Upper lobe of left lung (tissue), 6 donors: ENCODE measurements around the gene MICAL3. TPM values are rescaled to one million over a fixed set of nuclear protein-coding genes. Genes with fewer than 3 reads are reported as not detected.

ENCODE experiments used
- ATAC-seq, 2 donors: fragments of 200-7000 bp; cut with Tn5 transposase; one replicate each; pipeline ENCODE4 v1.9.1; 2022; ENCODE audit warnings: mild to moderate bottlenecking in 2 of 2, moderate library complexity in 2 of 2; ENCODE audit not compliant: low FRiP score in 2 of 2
- DNase-seq, 2 donors: peaks; one replicate each; pipeline ENCODE4 v3.0.0-alpha.2; 2019 to 2020
- H3K27ac ChIP-seq, 4 donors: fragments of 200-600 bp; sonication (generic); one replicate each; pipeline ENCODE4 v1.5.1; 2016 to 2019
- H3K27me3 ChIP-seq, 4 donors: fragments of 200-600 bp; sonication (generic); one replicate each; pipeline ENCODE4 v1.5.1; 2017 to 2019
- H3K36me3 ChIP-seq, 4 donors: fragments of 200-600 bp; sonication (generic); one replicate each; pipeline ENCODE4 v1.5.1; 2016 to 2019
- H3K4me1 ChIP-seq, 4 donors: fragments of 200-600 bp; sonication (generic); one replicate each; pipeline ENCODE4 v1.5.1; 2018 to 2019
- H3K4me3 ChIP-seq, 4 donors: fragments of 200-600 bp; sonication (generic); one replicate each; pipeline ENCODE4 v1.5.1; 2017 to 2019; ENCODE audit warnings: mild to moderate bottlenecking in 2 of 4, moderate library complexity in 1 of 4
- H3K9me3 ChIP-seq, 4 donors: fragments of 200-600 bp; sonication (generic); one replicate each; pipeline ENCODE4 v1.5.1; 2018 to 2019
- CTCF ChIP-seq, 6 experiments: fragments of 450-650 bp in 4 of 6; fragments of 200-600 bp in 2 of 6; sonication (generic) in 2 of 6; IDR thresholded peaks; one replicate each; pipeline ENCODE4 v1.5.1; 2016 to 2019; ENCODE audit warnings: antibody characterized with exemption in 6 of 6
- EP300 ChIP-seq, 4 donors: sonication (generic); formaldehyde crosslinking; IDR thresholded peaks; one replicate each; pipeline ENCODE4 v1.5.1; 2017; ENCODE audit warnings: antibody characterized with exemption in 4 of 4, control low read depth in 2 of 4
- POLR2A ChIP-seq, 4 donors: fragments of 450-650 bp; IDR thresholded peaks; one replicate each; pipeline ENCODE4 v1.5.1; 2016 to 2017; ENCODE audit warnings: antibody characterized with exemption in 4 of 4, mild to moderate bottlenecking in 2 of 4
- POLR2AphosphoS5 ChIP-seq, 2 donors: sonication (generic); formaldehyde crosslinking; IDR thresholded peaks; one replicate each; pipeline ENCODE4 v1.5.1; 2017; ENCODE audit warnings: antibody characterized with exemption in 2 of 2
- WGBS, 2 donors: methylation state at CpG; one replicate each; pipeline ENCODE4 v1.1.5; 2017 to 2018; 5-methylcytosine and 5-hydroxymethylcytosine counted together
- total RNA-seq, 6 donors: library from RNA; depleted of rRNA in 4 of 6; stranded (reverse); fragments of >200 nt in 4 of 6; gene quantifications; one replicate each; pipeline versions ENCODE4 v1.1.0 to v1.2.1, GENCODE V29; 2016 to 2021
- donor health status: DM: no; HTN: no; CAD: no; lungs with moderate emphysema.
- donor health status: DM: no; HTN: yes; CAD: no; lungs with severe emphysema.

Gene MICAL3
- total RNA-seq, 6 donors from 2014 or later, result 6.4 to 39.8 (median 23.4) TPM

DNA sequence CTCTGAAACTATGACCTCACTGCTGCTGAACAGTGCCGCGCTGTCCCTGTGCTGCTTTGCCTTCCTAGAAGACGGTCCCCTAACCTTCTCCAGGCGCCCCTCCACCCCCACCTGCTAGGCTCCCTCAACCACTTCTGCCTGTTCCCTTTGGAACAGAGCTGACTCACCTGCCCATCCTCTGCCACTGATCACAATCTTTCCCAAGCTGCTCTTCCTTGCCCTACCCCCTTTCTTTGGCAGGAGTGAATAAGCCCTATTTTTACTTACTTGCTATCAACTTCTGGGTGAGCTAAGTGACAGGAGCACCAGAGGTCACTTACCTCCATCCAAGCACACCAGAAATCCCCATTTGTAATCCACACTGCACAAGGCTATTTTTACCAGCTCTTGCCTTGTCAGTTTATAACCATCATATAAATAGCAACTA lies 134.1 kb downstream of the MICAL3 start:
- Histone ChIP-seq H3K9me3 (no peaks in the 10 kb centered on the region), H3K4me1 (no peaks in the 10 kb centered on the region), H3K36me3 (peaks cover 0 to 65% (median 16%) of the 10 kb centered on the region in 4 donors), H3K27ac (no peak overlapping the region), H3K4me3 (no peak overlapping the region), H3K27me3 (no peaks in the 10 kb centered on the region)
- WGBS, 2 donors, result 83 to 92% methylated on average over 4 of the region's 4 CpGs
- TF ChIP-seq CTCF (IDR thresholded peaks at IDR 0.05), result no peak
- TF ChIP-seq POLR2AphosphoS5 (IDR thresholded peaks at IDR 0.05), result no peak
- no peak for TF ChIP-seq EP300 (IDR thresholded peaks at IDR 0.05)
- no peak for TF ChIP-seq POLR2A (IDR thresholded peaks at IDR 0.05)
- ATAC-seq (peak in 1 of 2 donors; percentile 26), DNase-seq (no peak)

- Histone ChIP-seq H3K9me3 (no peaks in the 10 kb centered on the region), H3K27ac (no peak overlapping the region), H3K36me3 (peaks cover 0 to 68% (median 13%) of the 10 kb centered on the region in 4 donors), H3K27me3 (no peaks in the 10 kb centered on the region), H3K4me3 (no peak overlapping the region), H3K4me1 (no peaks in the 10 kb centered on the region)
- DNase-seq (no peak), ATAC-seq (no peak)
- 69 to 87% methylated on average over 7 of the region's 7 CpGs for WGBS, 2 donors
- peak in 1 of 6 experiments; percentile 9 for TF ChIP-seq CTCF (IDR thresholded peaks at IDR 0.05)
- no peak for TF ChIP-seq EP300 (IDR thresholded peaks at IDR 0.05)
- no peak for TF ChIP-seq POLR2A (IDR thresholded peaks at IDR 0.05)
Observed at GRCh38 chr22:17888855-17889254, 135.5 kb downstream of the MICAL3 start.

DNA sequence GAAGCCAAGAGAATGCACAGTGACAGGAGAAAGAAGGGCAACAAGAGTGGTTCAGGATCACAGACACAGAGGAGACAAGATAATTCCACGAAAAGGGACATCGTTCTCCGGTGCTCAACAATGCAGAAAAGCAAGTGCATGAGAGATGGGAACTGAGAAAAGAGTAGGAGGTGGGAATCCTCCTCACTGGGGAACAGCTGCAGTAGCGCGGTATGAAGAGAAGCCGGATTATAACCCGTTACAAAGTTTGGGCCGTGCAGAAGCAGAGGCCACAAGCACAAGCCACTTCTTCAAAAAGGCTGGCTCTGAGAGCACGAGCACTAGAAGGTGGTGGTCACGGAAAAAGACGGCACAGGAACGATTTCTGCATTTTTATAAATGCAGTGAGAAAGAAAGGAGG lies 135.9 kb downstream of the MICAL3 start:
- DNase-seq (no peak), ATAC-seq (no peak)
- no peaks in the 10 kb centered on the region for H3K9me3 ChIP-seq
- no peak overlapping the region for H3K4me3 ChIP-seq
- no peak for TF ChIP-seq EP300 (IDR thresholded peaks at IDR 0.05)
- TF ChIP-seq POLR2AphosphoS5 (IDR thresholded peaks at IDR 0.05), result no peak
- no peak for TF ChIP-seq POLR2A (IDR thresholded peaks at IDR 0.05)
- TF ChIP-seq CTCF (IDR thresholded peaks at IDR 0.05), result no peak
- H3K27ac ChIP-seq, result no peak overlapping the region
- no peaks in the 10 kb centered on the region for H3K27me3 ChIP-seq
- H3K36me3 ChIP-seq, result peaks cover 0 to 66% (median 13%) of the 10 kb centered on the region in 4 donors
- no peaks in the 10 kb centered on the region for H3K4me1 ChIP-seq
- 89 to 94% methylated on average over 12 of the region's 12 CpGs for WGBS, 2 donors

DNA sequence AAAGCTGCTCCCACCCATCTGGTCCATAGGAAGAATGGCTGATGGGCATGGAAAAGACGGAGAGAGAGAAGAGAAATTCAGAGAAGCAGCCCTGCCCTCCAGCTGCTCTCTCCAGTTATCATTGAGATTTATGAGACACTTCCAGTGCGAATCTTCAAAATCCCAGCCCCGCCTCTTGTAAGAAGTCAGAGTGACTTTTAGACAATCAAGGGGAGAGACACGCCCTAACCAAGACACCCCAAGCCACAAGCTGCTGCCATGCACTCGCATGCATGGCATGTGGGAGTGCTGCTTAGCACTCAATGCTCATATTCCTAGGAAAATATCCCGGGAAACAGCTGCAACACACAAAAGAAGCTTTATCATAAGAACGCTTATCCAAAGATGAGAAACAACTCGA lies 139.5 kb downstream of the MICAL3 start:
- no peak overlapping the region for H3K27ac ChIP-seq
- no peaks in the 10 kb centered on the region for H3K9me3 ChIP-seq
- no peaks in the 10 kb centered on the region for H3K27me3 ChIP-seq
- DNase-seq, result no peak
- TF ChIP-seq CTCF (IDR thresholded peaks at IDR 0.05) (no peak), POLR2AphosphoS5 (IDR thresholded peaks at IDR 0.05) (no peak), EP300 (IDR thresholded peaks at IDR 0.05) (no peak), POLR2A (IDR thresholded peaks at IDR 0.05) (no peak)
- H3K4me3 ChIP-seq, result no peak overlapping the region
- 91 to 94% methylated on average over 8 of the region's 8 CpGs for WGBS, 2 donors
- no peak for ATAC-seq
- no peaks in the 10 kb centered on the region for H3K4me1 ChIP-seq
- H3K36me3 ChIP-seq, result peaks cover 0 to 74% (median 19%) of the 10 kb centered on the region in 4 donors

DNA sequence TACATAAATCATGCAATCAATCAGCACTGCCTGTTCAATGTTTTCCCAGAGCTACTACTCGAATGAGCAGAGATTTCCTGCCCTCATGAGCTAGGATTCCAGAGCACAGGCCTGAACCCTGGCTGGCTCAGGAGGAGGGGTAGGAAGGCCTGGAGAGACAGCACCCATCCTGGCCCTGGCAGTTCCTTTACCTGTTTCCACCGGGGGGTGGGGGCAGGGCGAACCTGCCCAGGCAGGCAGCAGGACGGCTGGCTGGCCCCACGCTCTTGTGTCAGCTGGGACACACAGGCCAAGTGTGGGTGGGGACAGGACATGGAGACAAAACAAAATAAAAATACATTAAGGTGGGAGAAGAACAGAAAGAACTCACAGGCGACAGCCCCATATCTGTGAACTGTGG lies 140.3 kb downstream of the MICAL3 start:
- H3K27me3 ChIP-seq, result no peaks in the 10 kb centered on the region
- 68 to 71% methylated on average over 6 of the region's 6 CpGs for WGBS, 2 donors
- DNase-seq (no peak), ATAC-seq (no peak)
- no peaks in the 10 kb centered on the region for H3K9me3 ChIP-seq
- H3K27ac ChIP-seq, result no peak overlapping the region
- H3K4me1 ChIP-seq, result no peaks in the 10 kb centered on the region
- H3K36me3 ChIP-seq, result peaks cover 0 to 75% (median 20%) of the 10 kb centered on the region in 4 donors
- TF ChIP-seq POLR2AphosphoS5 (IDR thresholded peaks at IDR 0.05), result no peak
- no peak overlapping the region for H3K4me3 ChIP-seq
